ENCODE measurements around the gene CDK4.

- no peak for TF ChIP-seq ZNF274 (IDR thresholded peaks at IDR 0.05; ENCODE audit: low read depth, low read length)
- TF ChIP-seq SUZ12 (IDR thresholded peaks at IDR 0.05; ENCODE audit: extremely low read depth, insufficient read depth, insufficient read length): no peak
Observed at GRCh38 chr12:57732270-57732669, 19.8 kb downstream of the CDK4 start.
